Smooth muscle cell of the coronary artery (primary cell): ENCODE results near the gene INAVA. TPM values are rescaled to one million over a fixed set of nuclear protein-coding genes. Genes with fewer than 3 reads are reported as not detected.

Experiments
- total RNA-seq: library from RNA; depleted of rRNA; stranded (reverse); fragments of >200 nt; gene quantifications from 2 replicates; pipeline ENCODE4 v1.2.3, GENCODE V29; 2014; ENCODE audit warnings: low replicate concordance

Gene INAVA, protein sequence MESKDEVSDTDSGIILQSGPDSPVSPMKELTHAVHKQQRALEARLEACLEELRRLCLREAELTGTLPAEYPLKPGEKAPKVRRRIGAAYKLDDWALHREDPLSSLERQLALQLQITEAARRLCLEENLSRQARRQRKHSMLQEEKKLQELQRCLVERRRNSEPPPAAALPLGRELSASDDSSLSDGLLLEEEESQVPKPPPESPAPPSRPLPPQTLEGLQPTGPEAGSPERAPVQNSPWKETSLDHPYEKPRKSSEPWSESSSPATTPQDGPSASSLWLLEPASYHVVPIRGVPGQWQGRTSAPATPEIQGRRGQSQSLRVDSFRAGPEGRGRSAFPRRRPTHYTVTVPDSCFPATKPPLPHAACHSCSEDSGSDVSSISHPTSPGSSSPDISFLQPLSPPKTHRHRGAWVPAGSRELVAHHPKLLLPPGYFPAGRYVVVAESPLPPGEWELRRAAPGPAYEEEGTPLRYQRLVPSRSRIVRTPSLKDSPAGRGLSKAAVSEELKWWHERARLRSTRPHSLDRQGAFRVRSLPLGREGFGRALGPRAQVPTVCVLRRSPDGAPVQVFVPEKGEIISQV
- total RNA-seq = 0.08 TPM in 1 of 2 replicates, not detected in the other

DNA sequence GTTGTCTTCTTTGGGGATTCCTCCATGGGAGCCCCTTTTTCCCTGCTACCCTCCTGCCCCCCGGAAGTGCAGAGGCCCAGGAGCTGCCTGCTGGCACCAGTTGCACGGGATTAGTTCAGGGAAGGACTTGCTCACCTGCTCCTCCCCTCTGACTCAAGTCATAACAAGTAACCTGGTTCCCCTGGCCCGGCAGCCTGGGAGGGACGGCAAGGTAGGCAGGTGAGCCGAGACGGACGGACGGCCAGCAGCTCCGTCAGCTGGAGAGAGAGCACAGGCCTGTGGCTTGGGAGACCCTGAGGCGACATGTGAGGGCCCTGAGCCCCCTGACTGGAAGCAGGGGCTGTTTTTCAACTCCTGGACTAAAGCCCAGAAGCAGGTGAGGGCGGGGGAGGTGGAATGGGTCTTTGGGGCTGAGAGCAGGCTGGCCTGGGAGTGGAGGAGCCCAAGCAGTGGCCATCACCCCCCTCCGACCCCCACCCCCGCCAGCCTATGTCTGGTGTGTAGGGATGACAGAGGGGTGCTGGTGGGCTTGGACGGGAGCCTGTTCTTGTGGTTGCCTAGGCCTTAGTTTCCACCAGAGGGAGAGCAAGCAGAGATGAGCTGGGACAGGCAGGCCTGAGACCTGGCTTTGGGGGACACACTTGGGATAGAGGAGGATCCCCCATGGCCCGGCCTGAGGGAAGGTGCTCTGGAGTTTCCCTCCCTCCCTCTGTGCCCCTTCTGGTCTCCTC lies at the start of gene INAVA:
INAVA (plus strand) TSS at position 189 of the 731 bp plus-strand sequence. CDS start 3,501 bp downstream, outside the sequence.

DNA sequence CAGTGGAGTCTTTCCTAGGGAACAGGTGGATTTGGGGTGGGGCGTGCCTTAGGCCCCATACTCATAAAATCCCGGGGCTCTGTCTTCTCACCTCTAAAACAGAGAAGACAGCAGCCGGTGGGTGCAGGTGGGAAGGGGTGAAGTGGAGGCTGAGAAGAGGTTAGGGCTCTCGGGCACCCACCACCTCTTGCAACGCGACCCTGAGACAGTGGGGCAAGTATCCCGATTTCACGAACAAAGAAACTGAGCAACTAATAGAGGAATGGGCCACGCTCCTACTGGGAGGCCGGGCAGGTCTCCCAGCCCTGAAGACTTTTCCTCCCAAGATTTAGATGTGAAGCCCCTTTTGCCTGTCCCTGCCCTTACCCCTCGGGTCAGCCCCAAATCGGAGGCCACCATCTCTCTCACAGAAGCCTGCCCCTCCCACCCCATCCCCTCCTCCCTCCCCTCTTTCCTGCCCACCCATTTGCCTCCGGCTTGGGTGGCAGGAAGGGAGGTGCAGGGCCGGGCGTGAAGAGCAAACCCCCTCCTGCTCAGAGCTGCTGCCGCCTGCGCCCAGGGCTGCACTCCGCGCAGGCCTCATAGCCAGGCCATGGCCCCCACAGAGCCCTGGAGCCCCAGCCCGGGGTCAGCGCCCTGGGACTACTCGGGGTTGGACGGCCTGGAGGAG lies 22.1 kb upstream of the INAVA start, which contains the start of gene GPR25:
GPR25 (plus strand) TSS at position 536 of the 670 bp plus-strand sequence; CDS start at position 593, 57 bp downstream.

Other genes starting within 250 kb of the INAVA start
- 9.1 and 15.0 TPM in 2 replicates for gene DDX59, start 225.0 kb upstream of the INAVA start, total RNA-seq
- gene CAMSAP2, start 156.0 kb upstream of the INAVA start, total RNA-seq = 17.7 and 18.6 TPM in 2 replicates
- gene GPR25, start 21.9 kb upstream of the INAVA start, total RNA-seq = not detected in 2 replicates
- gene KIF21B, start 128.8 kb downstream of the INAVA start, total RNA-seq = under 0.01 and 0.23 TPM in 2 replicates
- gene CACNA1S, start 217.5 kb downstream of the INAVA start, total RNA-seq = not detected in 2 replicates
- not detected in 2 replicates for gene ASCL5, start 232.3 kb downstream of the INAVA start, total RNA-seq